CD4-positive, alpha-beta T cell treated with Interleukin-4 for 4 hours (primary cell): ENCODE data around the gene ZNF780B.

ENCODE experiments used
- DNase-seq: peaks from one replicate; pipeline ENCODE4 v3.0.0-alpha.2; 2020

The ZNF780B gene

DNA sequence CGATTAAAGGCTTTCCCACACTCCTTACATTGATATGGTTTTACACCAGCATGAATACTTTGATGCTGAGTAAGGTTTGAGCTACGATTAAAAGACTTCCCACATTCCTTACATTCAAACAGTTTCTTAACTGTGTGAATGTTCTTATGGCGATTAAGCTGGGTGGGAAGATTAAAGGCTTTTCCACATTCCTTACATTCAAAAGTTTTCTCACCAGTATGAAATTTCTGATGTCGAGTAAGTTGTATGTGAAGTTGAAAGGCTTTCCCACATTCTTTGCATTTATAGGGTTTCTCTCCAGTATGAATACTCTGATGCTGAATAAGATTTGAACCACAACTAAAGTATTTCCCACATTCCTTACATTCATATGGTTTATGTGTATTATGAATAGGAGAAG is 20.0 kb downstream of the ZNF780B start:
- DNase-seq = no peak

GRCh38 chr19:40033989-40034560 is 22.0 kb downstream of the ZNF780B start:
- DNase-seq = no peak

GRCh38 chr19:40026597-40026970 is 29.4 kb downstream of the ZNF780B start:
- no peak for DNase-seq

DNA sequence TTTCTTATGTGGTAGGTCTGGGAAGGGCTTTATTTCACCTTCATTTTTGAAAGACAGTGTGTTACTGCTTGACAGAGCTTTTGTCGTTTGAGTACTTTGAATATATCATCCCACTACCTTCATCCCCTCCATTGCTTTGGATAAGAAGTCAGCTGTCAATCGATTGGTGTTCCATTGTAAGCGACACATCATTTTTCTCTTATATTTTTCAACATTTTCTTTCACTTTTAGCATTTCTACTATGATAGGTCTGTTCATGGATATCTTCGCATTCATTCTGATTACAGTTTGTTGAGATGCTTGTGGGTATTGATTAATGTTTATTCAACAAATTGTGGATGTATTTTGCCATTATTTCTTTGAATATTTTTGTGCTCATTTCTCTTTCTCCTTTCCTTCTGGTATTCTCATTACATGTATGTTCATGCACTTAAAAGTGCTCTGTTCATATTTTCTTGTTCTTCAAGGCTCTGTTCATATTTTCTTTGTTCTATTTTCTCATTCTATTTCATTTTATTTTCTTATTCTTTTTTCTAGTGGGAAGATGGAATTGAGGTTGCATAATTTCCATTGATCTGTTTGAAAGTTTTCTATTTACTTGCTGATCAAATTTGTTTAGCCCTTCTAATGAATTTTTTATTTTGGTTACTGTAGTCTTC is 30.0 kb downstream of the ZNF780B start:
- no peak for DNase-seq

GRCh38 chr19:40023969-40024368 is 32.1 kb downstream of the ZNF780B start:
- no peak for DNase-seq

- DNase-seq = no peak
Measured at GRCh38 chr19:40013991-40014390, 42.0 kb downstream of the ZNF780B start.

- DNase-seq = no peak
Measured at GRCh38 chr19:40009674-40010073, 46.4 kb downstream of the ZNF780B start.

- no peak for DNase-seq
Measured at GRCh38 chr19:40006273-40006691, 49.7 kb downstream of the ZNF780B start.

DNA sequence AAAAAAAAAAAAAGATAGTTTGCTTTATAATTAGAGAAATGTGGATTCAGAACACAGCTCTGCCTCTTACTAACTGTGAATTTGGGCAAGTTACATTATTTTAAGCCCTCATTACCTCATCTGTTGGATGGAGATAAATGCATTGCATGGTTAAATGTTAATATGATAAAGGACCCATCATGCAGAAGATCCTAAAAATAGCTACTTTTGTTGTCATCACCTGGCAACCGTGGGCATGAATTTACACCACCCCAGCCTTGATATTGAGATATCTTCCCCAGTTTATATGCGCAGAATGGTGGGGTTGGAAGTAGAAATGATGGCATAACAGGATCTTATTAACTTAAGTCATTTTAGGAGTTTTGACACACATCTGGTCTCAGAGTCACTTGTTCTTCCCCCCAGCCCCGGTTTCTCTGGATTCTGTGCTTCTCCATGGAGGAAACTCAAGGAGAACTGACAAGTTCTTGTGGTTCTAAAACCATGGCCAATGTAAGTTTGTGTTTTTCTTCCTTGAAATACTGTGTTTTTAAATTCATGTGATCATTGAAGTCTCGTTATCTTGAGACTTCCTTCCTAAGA is 50.2 kb downstream of the ZNF780B start:
- no peak for DNase-seq

GRCh38 chr19:39998501-39998900 is 57.5 kb downstream of the ZNF780B start:
- DNase-seq = no peak

DNA sequence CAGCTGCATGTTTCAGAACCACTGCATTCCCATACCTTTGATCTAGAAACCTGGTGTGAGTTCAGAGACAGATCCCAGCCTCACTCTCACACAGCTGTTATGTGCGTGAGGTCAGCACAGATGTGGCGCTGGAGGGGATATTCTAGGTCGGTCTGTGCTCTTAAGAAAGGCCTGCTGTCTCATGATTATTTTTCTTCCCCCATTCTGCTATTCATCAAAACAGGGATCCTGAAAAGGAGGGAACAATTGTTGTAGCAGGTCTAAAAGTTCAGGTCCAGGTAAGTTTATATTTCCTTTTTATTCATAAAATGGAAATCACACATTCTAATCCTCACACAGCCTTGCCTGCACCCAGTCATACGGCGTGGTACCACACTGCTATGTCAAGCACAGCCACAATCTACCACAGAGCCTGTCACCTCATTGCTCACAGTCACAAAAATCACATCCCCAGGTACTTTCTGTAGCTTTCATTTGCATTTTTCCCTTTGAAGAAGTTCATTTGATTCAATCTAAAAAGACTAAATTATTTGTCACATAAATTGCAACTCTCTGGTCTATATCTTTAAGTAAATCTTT is 58.3 kb downstream of the ZNF780B start:
- peak; percentile 6 for DNase-seq

- DNase-seq = peak; percentile 93
Measured at GRCh38 chr19:39996811-39997637, 59.0 kb downstream of the ZNF780B start, which contains the start of gene ZNF546. TSS of gene ZNF546 (plus strand) at chr19:39997060. CDS start at chr19:39998327, 1,267 bp downstream.

DNA sequence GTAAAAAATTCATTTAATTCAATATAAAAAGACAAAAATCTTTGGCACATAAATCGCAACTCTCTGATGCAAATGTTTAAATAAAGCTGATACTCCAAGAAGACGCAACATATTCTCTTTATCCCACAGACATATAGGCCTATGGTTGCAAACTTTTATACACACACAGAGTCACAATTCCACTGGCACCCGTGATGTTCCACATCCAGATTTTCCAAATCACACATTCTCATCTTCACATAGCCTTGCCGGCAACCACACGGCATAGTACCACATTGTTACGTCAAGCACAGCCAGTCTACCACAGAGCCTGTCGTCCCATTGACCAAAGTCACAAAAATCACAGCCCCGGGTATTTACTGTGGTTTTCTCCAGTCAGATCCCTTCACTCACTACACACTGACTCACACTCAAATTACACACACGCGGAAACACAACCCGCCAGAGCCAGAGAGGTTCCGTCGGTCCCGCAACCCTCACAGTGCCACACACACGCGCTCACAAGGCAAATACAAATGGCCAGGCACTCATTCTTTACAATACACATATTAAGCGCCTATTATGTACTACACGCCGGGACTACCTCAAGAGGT is 59.7 kb downstream of the ZNF780B start:
- peak; percentile 51 for DNase-seq

- no peak for DNase-seq
Measured at GRCh38 chr19:39995794-39996193, 60.2 kb downstream of the ZNF780B start.

GRCh38 chr19:39994361-39994760 is 61.7 kb downstream of the ZNF780B start:
- DNase-seq = no peak

- DNase-seq = no peak
Measured at GRCh38 chr19:39993605-39994004, 62.4 kb downstream of the ZNF780B start.

DNA sequence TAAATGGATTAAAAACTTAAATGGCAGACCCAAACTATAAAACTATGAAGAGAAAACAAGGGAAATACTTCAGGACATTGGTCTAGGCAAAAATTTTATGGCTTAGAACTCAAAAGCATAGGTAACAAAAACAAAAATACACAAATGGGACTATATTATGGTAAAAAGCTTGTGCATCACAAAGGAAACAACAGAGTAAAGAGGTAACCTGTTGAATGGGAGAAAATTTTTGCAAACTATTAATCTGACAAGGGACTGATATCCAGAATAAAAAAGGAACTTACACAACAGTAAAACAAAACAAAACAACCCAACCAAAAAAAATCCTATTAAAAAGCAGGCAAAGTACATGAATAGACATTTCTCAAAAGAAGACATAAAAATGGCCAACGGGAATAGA is 68.4 kb downstream of the ZNF780B start:
- no peak for DNase-seq

DNA sequence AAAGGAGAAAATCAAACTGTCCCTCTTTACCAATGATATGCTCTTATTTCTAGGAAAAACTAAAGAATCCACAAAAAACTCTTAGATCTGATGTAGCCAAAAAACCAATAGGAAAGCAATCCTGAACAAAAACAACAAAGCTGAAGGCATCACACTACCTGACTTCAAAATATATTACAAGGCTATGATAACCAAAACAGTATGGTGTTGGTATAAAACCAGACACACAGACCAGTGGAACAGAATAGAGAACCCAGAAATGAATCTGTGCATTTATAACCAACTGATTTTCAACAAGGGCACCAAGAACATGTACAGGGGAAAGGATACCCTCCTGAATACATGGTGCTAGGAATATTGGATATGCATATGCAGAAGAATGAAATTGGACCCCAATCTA is 68.9 kb downstream of the ZNF780B start:
- DNase-seq = no peak

DNA sequence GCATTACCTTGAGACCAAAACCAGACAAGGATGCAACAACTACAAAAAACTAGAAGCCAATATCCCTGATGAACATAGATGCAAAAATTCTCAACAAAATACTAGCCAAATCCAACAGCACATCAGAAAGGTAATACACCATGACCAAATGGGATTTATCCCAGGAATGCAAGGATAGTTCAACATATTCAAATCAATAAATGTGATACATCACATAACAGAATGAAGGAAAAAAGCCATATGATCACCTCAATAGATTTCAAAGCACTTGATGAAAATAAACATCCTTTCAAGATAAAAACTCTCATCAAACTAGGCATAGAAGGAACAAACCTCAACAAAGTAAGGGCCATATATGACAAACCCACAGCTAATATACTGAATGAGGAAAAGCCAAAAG is 69.4 kb downstream of the ZNF780B start:
- DNase-seq = no peak

GRCh38 chr19:39983695-39984300 is 72.2 kb downstream of the ZNF780B start:
- no peak for DNase-seq

- DNase-seq = no peak
Measured at GRCh38 chr19:39982883-39983282, 73.1 kb downstream of the ZNF780B start.
